SK-N-SH (cell line): Measurements from ENCODE around the gene PARVA.
"Not testable (repeated sequence)": the region's sequence is repeated elsewhere in the genome, so short reads cannot be mapped to it uniquely, and the experiment has no call there.

Experiments used
- EZH2phosphoT487 ChIP-seq: fragments of 200-600 bp; sonication (generic); IDR thresholded peaks from 2 replicates; pipeline ENCODE4 v1.6.1; 2017; ENCODE audit warnings: low read depth, mixed run types, mild to moderate bottlenecking, antibody characterized with exemption, moderate library complexity, borderline replicate concordance
- GABPA ChIP-seq: IDR thresholded peaks from 2 replicates; pipeline ENCODE4 v1.4.0; 2012; ENCODE audit warnings: low read depth, mild to moderate bottlenecking
- POLR2AphosphoS5 ChIP-seq: IDR thresholded peaks from 2 replicates; pipeline ENCODE4 v1.6.1; 2012; ENCODE audit warnings: low read depth, low read length
- RFX5 ChIP-seq: IDR thresholded peaks from 2 replicates; pipeline ENCODE4 v1.6.1; 2012; ENCODE audit warnings: mild to moderate bottlenecking, improper control_type of control experiment, low read length
- SIN3A ChIP-seq: IDR thresholded peaks from 2 replicates; pipeline ENCODE4 v1.6.1; 2012; ENCODE audit warnings: low read depth, mild to moderate bottlenecking, low read length, moderate library complexity, borderline replicate concordance
- TF ChIP-seq, protein P1 (sequence below): fragments of 200-600 bp; sonication (generic); IDR thresholded peaks from 2 replicates; pipeline ENCODE4 v1.6.1; 2017; ENCODE audit warnings: antibody characterized with exemption, mild to moderate bottlenecking, moderate library complexity

DNA sequence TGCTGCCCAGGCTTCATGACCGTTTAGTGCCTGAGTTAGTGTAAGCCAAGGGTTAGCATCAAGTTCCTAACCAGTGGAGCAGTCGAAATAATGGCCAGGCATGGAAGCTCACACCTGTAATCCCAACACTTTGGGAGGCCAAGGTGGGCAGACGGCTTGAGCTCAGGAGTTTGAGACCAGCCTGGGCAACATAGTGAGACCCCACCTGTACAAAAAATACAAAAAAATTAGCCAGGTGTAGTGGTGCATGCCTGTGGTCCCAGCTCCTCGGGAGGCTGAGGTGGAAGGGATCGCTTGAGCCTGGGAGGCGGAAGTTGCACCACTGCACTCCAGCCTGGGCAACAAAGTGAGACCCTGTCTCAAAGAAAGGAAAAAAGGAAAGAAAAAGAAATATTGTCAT lies 143.2 kb downstream of the PARVA start:
- not testable (repeated sequence) for TF ChIP-seq POLR2AphosphoS5, GABPA, EZH2phosphoT487, RFX5, SIN3A
- TF ChIP-seq, protein P1, sequence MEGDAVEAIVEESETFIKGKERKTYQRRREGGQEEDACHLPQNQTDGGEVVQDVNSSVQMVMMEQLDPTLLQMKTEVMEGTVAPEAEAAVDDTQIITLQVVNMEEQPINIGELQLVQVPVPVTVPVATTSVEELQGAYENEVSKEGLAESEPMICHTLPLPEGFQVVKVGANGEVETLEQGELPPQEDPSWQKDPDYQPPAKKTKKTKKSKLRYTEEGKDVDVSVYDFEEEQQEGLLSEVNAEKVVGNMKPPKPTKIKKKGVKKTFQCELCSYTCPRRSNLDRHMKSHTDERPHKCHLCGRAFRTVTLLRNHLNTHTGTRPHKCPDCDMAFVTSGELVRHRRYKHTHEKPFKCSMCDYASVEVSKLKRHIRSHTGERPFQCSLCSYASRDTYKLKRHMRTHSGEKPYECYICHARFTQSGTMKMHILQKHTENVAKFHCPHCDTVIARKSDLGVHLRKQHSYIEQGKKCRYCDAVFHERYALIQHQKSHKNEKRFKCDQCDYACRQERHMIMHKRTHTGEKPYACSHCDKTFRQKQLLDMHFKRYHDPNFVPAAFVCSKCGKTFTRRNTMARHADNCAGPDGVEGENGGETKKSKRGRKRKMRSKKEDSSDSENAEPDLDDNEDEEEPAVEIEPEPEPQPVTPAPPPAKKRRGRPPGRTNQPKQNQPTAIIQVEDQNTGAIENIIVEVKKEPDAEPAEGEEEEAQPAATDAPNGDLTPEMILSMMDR, result not testable (repeated sequence)
